ENCODE data around the gene ARHGAP12.

The ARHGAP12 gene

DNA sequence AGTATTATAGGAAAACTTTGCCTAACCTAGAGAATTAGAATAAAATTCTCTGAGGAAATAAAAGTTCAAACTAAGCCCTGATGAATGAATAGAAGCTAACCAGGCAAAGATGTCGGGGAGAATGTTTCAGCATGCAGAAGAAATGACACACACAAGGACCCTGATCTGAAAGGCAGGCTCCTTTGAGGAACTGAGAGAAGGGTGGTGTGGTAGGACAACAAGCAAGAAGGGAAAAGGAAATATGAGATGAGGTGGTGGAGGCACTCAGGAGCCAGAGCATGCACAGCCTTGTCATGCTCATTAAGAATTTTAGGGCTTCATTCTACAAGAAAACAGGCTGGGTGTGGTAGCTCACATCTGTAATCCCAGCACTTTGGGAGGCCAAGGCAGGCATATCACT lies 90.6 kb downstream of the ARHGAP12 start:
- intact Hi-C loops (cut with DNase I), result no loop called here

DNA sequence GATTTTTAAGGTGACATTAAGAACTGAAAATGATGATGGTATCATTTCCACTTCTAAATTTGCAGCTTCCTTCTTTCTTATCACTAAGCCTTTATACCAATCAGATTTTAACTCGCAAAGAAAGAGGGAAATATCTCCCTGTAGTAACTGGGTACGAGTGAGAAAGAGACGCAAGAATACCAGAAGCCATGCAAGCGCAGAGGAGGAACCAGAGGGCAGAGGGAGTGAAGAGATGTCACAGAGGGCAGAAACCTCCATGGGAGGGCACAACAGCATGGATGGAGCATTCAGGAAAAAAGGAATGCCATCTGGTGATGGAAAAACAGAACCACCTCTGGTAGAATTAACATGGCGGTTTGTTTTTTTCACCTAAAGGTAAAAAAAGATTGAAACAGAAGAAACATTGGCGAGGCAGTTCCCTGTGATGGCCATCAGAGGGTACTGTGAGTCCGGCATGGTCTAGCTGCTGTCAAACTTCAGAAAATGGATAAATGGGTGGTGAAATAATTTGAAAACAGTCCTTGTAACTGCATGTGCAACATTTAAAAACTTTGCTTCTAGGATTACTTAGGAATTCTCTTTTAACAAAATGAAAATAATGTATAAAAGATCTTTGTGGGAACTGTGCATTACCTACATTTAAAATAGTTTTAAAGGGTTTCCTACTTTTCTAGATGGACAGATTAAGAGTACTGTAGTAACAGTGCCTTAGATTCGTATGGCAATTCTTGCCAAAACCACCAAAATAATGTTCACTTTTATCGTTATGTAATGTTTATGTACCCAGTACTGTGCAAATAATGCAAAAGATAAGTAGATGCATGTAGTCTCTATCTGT lies 91.8 kb downstream of the ARHGAP12 start:
- intact Hi-C loops (cut with DNase I), result no loop called here

More for the DNA sequence above, 90.6 kb downstream of the ARHGAP12 start:
- no peak for DNase-seq

GRCh38 chr10:31833753-31834152 lies 94.9 kb downstream of the ARHGAP12 start:
- no peak for DNase-seq
- intact Hi-C loops (cut with DNase I), result no loop called here

More for the DNA sequence above, 91.8 kb downstream of the ARHGAP12 start:
- DNase-seq, result peak in 1 of 10 donors; percentile 65

DNA sequence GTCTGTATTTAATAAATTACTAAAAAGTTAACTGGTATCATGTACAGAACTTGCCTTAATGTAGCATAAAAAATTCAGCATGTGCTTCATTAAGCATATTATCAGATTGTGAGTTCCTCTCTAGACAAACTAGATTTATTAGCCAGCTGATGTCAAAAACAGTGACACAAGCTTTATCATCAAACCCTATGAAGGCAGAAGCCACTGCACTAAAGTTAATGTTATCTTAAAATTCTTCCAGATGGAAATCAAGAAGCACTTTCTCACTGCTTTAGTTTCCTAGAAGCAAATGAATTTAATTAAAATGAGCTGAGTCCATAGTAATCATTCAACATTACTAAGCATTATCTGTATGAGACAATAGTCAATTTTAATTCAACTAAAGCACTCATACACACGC lies 96.4 kb downstream of the ARHGAP12 start:
- intact Hi-C loops (cut with DNase I), result no loop called here
- DNase-seq, result no peak

DNA sequence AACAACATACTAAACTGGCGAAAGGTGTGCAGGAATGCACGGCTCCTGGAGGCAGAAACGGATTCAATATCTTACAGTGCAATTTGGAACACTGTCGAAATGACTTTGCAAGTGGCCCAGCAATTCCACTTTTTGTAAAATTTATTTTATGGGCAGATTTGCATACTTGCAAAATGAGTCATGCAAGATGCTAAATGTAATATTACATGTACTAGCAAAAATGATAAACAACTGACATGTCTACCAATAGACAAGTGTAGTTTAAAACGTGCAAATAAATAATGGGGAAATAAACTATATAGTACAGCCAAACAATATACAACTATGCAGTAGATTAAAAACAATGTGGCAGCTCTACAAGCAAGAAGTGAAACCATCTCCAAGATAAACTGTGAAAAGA lies 97.7 kb downstream of the ARHGAP12 start:
- intact Hi-C loops (cut with DNase I), result no loop called here
- no peak for DNase-seq

- no peak for DNase-seq
- intact Hi-C loops (cut with DNase I), result no loop called here
These were observed 98.9 kb downstream of the ARHGAP12 start for GRCh38 chr10:31829776-31830175.

DNA sequence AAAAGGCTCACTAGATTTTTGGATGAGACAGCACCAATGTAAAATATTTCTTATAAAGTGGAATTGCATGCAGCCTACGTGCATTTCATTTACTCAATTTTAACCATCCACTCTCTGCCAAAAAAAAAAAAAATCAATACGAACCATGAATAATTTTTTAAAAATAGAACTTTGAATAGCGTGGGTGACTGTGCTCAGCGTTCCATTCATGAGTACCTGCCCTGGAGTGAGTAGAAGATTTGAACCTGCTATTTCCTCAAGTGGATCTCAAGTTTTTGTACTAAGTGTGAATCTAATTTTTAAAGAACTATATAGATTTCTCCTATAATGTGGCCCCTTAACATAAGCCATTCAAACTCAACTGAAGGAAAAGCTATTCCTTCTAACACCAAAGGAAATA lies 105.3 kb downstream of the ARHGAP12 start:
- intact Hi-C loops (cut with DNase I), result no loop called here
- no peak for DNase-seq

- intact Hi-C loops (cut with DNase I), result no loop called here
- DNase-seq, result no peak
These were observed 105.9 kb downstream of the ARHGAP12 start for GRCh38 chr10:31822616-31823318.

GRCh38 chr10:31822150-31822549 lies 106.5 kb downstream of the ARHGAP12 start:
- peak in 1 of 10 donors; percentile 35 for DNase-seq

DNA sequence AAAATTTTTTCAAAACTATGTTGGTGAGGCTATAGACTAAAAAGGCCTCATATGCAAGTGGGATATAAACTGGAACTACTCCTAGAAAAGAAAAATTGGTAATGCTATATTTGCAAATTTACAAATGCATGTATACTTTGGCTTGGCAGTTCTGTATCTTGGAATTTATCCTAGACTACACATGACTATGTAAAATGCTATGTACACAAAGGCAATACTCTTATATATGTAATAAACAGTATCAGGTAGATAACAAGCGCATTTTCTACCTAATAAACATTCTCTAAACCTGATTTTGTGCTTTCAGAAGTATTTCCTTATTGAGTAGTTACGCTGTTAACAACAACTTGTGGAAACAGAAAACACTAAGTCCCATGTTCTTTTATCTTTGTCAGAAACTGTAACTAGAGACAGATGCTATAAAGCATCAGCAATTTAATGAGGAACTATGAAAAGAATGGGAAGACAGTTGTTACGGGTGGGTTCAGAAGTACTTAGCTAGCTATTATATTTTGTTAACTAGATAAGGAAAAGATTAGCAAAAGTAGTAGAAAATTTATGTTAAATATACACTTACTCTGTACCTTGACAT lies 107.8 kb downstream of the ARHGAP12 start:
- intact Hi-C loops (cut with DNase I), result no loop called here
- DNase-seq, result no peak

More at GRCh38 chr10:31822150-31822549, 106.5 kb downstream of the ARHGAP12 start:
- intact Hi-C loops (cut with DNase I), result no loop called here

GRCh38 chr10:31820096-31820495 lies 108.5 kb downstream of the ARHGAP12 start:
- DNase-seq, result no peak

DNA sequence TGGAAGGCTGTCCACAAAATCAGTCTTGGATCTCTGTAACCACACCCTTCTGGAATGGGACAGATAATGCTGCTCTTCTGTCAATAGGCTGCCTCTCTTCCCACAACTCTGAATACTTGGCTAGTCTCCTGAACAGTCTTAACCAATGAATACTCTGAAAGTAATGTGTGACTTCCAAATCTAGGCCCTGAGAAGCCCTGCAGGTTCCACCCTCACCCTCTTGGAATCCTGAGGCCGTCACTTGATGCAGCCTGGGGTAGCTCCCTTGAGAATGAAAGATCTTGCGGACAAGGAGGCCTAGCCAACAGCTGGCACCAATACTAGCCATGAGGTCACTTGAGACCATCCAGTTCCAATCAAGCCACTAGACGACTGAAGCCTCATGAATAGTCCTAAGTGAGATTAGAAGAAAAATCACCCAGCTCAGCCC lies 109.2 kb downstream of the ARHGAP12 start:
- intact Hi-C loops (cut with DNase I), result no loop called here
- no peak for DNase-seq

More at GRCh38 chr10:31820096-31820495, 108.5 kb downstream of the ARHGAP12 start:
- intact Hi-C loops (cut with DNase I), result no loop called here

DNA sequence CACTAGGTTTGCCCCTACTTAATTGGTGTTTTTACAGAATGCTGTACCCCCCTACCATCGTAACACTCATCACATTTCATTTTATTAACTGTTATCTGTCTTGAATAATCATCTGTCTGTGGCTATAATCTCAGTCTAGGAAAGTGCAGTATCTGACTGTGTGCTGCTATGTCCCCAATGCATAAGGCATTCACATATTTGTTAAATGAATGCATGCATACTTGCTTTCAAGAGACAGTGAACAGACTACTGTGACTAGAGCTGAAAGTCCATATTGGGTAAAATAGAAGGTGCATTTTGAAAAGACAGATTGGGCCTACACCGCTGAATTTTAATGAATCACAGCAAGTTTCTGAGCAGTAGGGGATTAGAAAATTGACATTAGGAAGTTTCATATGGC lies 112.3 kb downstream of the ARHGAP12 start:
- intact Hi-C loops (cut with DNase I), result no loop called here
- DNase-seq, result no peak

- peak in 2 of 10 donors; percentile 15 to 82 for DNase-seq
- intact Hi-C loops (cut with DNase I), result loop anchor here (2.0 to 10.0 kb wide), 4 partner anchors 486 to 1081 kb away; no protein-coding TSS in a partner anchor
These were observed 120.1 kb downstream of the ARHGAP12 start for GRCh38 chr10:31808258-31809218.

DNA sequence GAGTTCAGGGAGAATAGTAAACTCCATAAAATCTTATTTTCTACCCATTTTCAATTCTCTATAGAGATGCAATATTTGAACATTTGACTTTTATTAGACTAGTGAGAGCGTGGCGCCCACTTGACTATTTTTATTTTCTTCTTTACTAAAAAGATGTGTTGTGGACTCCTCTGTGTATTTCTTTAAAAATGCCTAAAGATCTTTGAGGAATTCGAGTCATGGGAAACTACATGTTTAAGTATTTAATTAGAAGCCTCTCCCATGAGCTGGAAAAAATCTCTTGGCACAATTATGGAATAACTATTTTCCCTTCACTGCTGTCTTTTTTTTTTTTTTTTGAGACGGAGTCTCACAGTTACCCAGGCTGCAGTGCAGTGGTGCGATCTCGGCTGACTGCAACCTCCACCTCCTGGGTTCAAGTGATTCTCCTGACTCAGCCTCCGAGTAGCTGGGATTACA lies 124.2 kb downstream of the ARHGAP12 start:
- DNase-seq, result no peak
- intact Hi-C loops (cut with DNase I), result loop anchor here (10.0 kb wide), 1 partner anchor 1050 kb away; no protein-coding TSS in a partner anchor

GRCh38 chr10:31803606-31804351 lies 124.9 kb downstream of the ARHGAP12 start:
- intact Hi-C loops (cut with DNase I), result loop anchor here (10.0 kb wide), 1 partner anchor 1049 kb away; no protein-coding TSS in a partner anchor
- DNase-seq, result no peak

- no peak for DNase-seq
- intact Hi-C loops (cut with DNase I), result no loop called here
These were observed 129.4 kb downstream of the ARHGAP12 start for GRCh38 chr10:31799181-31799580.

DNA sequence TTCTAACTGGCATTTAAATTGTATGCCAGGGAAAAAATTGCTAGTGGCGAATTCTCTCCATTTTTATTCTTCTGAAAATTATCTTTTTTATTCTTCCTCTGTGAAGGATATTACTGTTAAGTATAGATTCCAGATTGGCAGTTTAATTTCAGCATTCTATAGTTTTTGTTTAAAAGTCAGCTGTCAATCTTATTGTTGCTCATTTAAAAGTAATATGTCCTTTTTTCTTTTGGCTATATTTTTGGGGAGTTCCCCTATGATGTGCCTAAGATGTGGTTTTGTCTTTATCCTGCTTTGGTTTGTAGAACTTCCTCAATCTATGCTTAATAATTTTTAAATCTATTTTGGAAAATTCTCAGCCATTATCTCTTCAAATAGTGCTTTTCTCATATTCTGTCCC lies 135.9 kb downstream of the ARHGAP12 start:
- intact Hi-C loops (cut with DNase I), result no loop called here
- no peak for DNase-seq

DNA sequence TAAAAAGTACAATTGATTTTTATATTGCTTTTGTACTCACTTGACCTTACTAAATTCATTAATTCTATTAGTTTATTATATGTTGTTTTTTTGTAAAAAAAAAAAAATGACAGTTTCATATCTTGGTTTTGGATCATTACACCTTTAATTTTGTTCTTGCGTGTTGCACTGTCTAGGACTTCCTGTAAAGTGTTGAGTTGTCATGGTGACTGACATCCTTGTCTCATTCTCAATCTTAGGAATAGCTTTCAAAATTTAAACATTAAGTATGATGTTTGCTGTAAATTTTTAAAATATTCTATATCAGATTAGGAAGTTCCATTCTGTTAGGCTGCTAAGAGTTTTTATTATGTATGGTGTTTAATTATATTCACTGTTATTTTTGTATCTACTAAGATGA lies 139.1 kb downstream of the ARHGAP12 start:
- intact Hi-C loops (cut with DNase I), result no loop called here
- DNase-seq, result no peak

All from posterior cingulate gyrus (tissue), 11 donors.